ENCODE data around the gene EMC6.

- no peak for TF ChIP-seq POLR2A (IDR thresholded peaks at IDR 0.05; ENCODE audit: low read length)
- no peak for TF ChIP-seq GATA1 (IDR thresholded peaks at IDR 0.05; ENCODE audit: low read depth, low read length)
These were observed 25.2 kb downstream of the EMC6 start for GRCh38 chr17:3693829-3694231.

Measured in erythroblast (primary cell).